Spleen (tissue), 7 donors: ENCODE data around the gene FNDC3A.

Experiments used
- CTCF ChIP-seq, 11 experiments: fragments of 200-600 bp in 7 of 11; fragments of 450-650 bp in 4 of 11; sonication (generic) in 4 of 11; IDR thresholded peaks in 8 of 11; conservative IDR thresholded peaks in 3 of 11; 1 replicate in 7 of 11; 2 replicates in 4 of 11; pipeline versions ENCODE4 v1.4.0 to v1.8.0; 2016 to 2021; ENCODE audit warnings: antibody characterized with exemption in 11 of 11, inconsistent platforms in 4 of 11, mild to moderate bottlenecking in 1 of 11
- POLR2A ChIP-seq, 3 donors: fragments of 450-650 bp; IDR thresholded peaks; one replicate each; pipeline ENCODE4 v1.5.1; 2017; ENCODE audit warnings: antibody characterized with exemption in 3 of 3, mild to moderate bottlenecking in 1 of 3
- donor health status: DM: no; HTN: no; CAD: no; lungs with moderate emphysema.
- donor health status: DM: no; HTN: no; CAD: no.
- donor health status: DM: no; HTN: no; CAD: no.

GRCh38 chr13:49097374-49097773, 121.7 kb downstream of the FNDC3A start:
- TF ChIP-seq CTCF (IDR thresholded peaks at IDR 0.05 in 8 of 11, conservative IDR thresholded peaks at IDR 0.05 in 3 of 11) (no peak), POLR2A (IDR thresholded peaks at IDR 0.05) (no peak)
